HG03103 (cell line): ENCODE results near the gene ANKRD65.

Experiments
- ATAC-seq: cut with Tn5 transposase; IDR thresholded peaks from one replicate; pipeline ENCODE4 v1.9.1; 2021; ENCODE audit warnings: low read depth; ENCODE audit not compliant: unreplicated experiment

Gene ANKRD65

GRCh38 chr1:1442069-1442770, 21.1 kb upstream of the ANKRD65 start:
- no peak for ATAC-seq

GRCh38 chr1:1441002-1441888, 20.2 kb upstream of the ANKRD65 start:
- ATAC-seq = no peak

- ATAC-seq = no peak
Observed at GRCh38 chr1:1440262-1441001, 19.4 kb upstream of the ANKRD65 start.

GRCh38 chr1:1439546-1440261, 18.6 kb upstream of the ANKRD65 start:
- ATAC-seq = no peak

- no peak for ATAC-seq
Observed at GRCh38 chr1:1438531-1439381, 17.7 kb upstream of the ANKRD65 start.

- no peak for ATAC-seq
Observed at GRCh38 chr1:1437904-1438376, 16.9 kb upstream of the ANKRD65 start.

GRCh38 chr1:1437033-1437903, 16.2 kb upstream of the ANKRD65 start:
- no peak for ATAC-seq

GRCh38 chr1:1436630-1437032, 15.6 kb upstream of the ANKRD65 start:
- ATAC-seq = no peak

GRCh38 chr1:1435911-1436629, 15.0 kb upstream of the ANKRD65 start:
- no peak for ATAC-seq

GRCh38 chr1:1435106-1435903, 14.2 kb upstream of the ANKRD65 start, which contains the start of gene VWA1:
Gene VWA1, plus strand, starts transcription at chr1:1435690. Its CDS starts 59 bp downstream, at chr1:1435749.
- peak; percentile 46 for ATAC-seq

GRCh38 chr1:1434824-1435105, 13.7 kb upstream of the ANKRD65 start:
- no peak for ATAC-seq

GRCh38 chr1:1434131-1434823, 13.2 kb upstream of the ANKRD65 start:
- no peak for ATAC-seq

- no peak for ATAC-seq
Observed at GRCh38 chr1:1433804-1434130, 12.7 kb upstream of the ANKRD65 start.

- no peak for ATAC-seq
Observed at GRCh38 chr1:1432951-1433803, 12.1 kb upstream of the ANKRD65 start.

GRCh38 chr1:1432274-1432950, 11.3 kb upstream of the ANKRD65 start:
- no peak for ATAC-seq
